ENCODE results near the gene SMIM1.

Gene SMIM1

DNA sequence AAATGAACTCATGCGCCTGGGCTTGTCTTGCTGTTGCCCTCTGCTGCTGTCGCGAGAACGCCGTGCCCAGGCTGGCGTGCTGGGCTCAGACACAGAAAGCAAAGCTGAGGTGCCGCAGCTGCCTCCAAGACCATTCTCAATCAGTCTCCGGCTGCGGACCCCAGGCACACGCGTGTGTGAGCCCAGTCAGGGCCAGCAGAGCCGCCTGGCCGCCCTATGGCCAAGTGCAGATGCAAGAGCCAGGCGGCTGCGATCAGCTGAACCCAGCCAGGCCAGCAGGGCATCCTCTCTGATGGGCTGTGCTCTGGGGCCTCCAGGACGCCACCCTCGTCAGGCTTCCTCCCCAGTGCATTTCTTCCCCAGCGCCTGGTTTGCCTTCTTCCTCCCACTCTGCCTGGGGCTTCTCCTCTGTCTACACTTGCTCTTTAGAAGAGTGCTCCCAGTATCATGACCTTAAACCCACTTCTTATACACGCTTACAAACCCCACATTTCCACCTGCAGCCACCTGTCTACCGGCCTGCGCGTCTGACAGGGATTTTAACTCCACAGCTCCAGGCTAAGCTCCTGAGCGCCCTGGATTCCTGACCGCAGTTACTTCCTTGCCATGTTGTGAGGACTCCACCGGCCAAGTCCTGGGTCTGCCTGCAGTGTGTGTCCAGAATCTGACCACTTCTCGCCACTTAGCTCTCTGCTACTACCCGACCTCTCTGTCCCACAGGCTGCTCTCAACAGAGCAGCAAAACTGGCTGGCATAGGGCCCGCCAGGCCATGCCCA lies 45.5 kb downstream of the SMIM1 start:
- no peak for DNase-seq (ENCODE audit: low read depth in 2 of 3, low spot score in 2 of 3)

DNA sequence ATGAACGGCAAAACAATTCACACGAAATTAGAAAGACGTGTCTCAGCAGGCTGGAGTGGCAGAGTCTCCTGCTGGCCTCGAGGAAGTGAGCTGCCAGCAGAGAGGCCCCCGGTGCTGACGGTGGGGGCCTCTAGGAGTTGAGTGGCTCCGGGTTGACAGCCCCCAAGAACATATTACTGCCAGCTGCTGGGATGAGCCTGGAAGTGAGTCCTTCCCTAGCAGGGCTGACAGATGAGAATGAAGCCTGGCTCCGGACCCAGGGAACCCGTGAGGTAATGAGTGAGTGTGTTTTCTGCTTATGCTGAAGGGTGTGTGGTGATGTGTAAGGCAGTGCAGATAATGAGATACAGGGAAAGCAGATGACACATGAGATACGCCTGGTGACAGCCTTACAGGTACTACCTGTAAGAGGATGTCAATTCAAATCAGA lies 47.2 kb downstream of the SMIM1 start:
- no peak for DNase-seq (ENCODE audit: low read depth in 2 of 3, low spot score in 2 of 3)

- DNase-seq (ENCODE audit: low read depth in 2 of 3, low spot score in 2 of 3) = no peak
Observed at GRCh38 chr1:3820316-3820715, 47.8 kb downstream of the SMIM1 start.

DNA sequence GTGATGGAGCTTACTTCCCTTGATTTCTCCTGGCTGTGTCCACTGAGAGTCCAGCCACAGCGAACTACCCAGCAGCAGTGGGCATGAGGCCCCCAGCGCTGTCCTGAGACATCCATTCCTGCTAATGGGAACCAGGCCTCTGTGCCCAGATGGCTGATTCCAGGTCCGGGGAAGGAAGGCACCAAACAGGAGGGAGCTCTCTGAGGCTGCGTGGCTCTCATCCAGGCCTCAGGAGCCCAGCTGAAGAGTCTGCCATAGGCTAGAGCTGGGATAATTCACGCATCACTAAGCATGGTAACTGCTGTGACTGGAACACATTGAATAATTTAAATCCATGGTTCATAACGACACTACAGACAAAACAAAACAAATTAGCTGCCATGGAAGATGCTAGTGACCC lies 48.5 kb downstream of the SMIM1 start:
- no peak for DNase-seq (ENCODE audit: low read depth in 2 of 3, low spot score in 2 of 3)

DNA sequence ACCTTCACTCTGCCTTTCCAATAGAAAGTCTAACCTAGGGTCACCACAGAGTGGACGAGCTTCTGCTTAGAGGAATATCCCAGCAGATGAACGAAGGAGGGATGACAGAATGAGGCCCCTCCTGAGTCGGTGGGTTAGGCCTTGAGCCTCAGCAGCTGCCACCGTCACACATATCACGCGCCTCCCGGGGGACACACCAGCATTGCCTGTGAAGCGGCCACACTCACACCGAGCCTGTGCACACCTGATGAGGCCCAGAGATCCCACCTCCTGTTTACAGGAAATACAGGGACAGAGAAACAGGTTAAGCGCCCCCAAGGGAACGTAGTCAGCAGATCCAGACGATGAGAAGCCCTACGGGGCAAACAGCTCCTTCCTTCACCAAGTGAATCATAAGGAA lies 48.9 kb downstream of the SMIM1 start:
- no peak for DNase-seq (ENCODE audit: low read depth in 2 of 3, low spot score in 2 of 3)

DNA sequence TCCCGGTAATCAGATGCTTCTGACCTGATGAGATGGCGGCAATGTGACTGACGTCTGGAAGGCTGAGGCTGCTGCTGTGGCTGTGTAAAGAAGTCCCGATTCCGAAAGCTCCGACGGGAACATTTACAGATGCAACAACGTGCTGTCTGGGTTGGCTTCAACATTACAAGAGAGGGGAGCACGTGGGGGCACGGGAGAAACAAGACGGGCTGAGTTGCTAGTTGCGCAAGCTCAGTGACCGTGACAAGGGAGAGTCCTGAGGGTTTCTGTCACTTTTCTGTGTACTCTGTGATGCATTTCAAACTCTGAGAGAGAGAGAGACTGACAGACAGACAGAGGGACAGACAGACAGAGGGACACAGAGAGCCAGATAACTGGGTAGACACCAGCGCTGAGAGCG lies 49.4 kb downstream of the SMIM1 start:
- DNase-seq (ENCODE audit: low read depth in 2 of 3, low spot score in 2 of 3) = no peak

DNA sequence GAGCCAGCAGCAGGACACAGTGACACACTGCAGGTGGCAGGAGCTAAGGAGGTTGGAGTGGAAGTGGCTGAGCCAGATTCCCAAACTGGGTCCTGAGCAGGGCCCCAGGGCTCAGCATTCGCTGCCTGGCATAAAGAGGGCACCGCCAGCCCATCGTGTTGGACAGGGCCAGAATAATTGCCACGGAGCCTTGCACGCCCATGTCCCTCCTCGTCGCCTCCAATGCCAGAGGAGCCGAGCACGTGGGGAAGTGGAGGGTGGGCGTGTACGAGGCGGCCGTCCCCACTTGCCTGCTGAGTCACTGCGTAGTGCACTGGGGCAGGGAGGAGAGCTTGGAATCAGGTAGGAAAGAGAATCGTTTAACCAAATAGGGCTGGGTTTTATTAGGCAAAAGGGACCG lies 49.9 kb downstream of the SMIM1 start:
- DNase-seq (ENCODE audit: low read depth in 2 of 3, low spot score in 2 of 3) = no peak

- DNase-seq (ENCODE audit: low read depth in 2 of 3, low spot score in 2 of 3) = no peak
Observed at GRCh38 chr1:3824650-3825049, 52.1 kb downstream of the SMIM1 start.

GRCh38 chr1:3825356-3825755 lies 52.8 kb downstream of the SMIM1 start:
- no peak for DNase-seq (ENCODE audit: low read depth in 2 of 3, low spot score in 2 of 3)
